Right lobe of liver (tissue), 4 donors: ENCODE measurements around the gene OR8J3.

Experiments used
- CTCF ChIP-seq, 4 donors: fragments of 200-600 bp in 3 of 4; fragments of 450-650 bp in 1 of 4; IDR thresholded peaks; one replicate each; pipeline versions ENCODE4 v1.5.1 to v1.8.0; 2016 to 2022; ENCODE audit warnings: antibody characterized with exemption in 4 of 4, mild to moderate bottlenecking in 2 of 4
- POLR2A ChIP-seq: fragments of 450-650 bp; IDR thresholded peaks from one replicate; pipeline ENCODE4 v1.6.1; 2017; ENCODE audit warnings: antibody characterized with exemption, mild to moderate bottlenecking
- donor health status: DM: no; HTN: no; CAD: no.
- donor health status: DM: no; HTN: no; CAD: no.
- donor health status: DM: no; HTN: yes; CAD: no.

- TF ChIP-seq CTCF (IDR thresholded peaks at IDR 0.05) (no peak), POLR2A (no peak)
These were observed 32.3 kb upstream of the OR8J3 start for GRCh38 chr11:56172256-56172830.
